Measurements from ENCODE around the gene TOGARAM1. TPM values are rescaled to one million over a fixed set of nuclear protein-coding genes. Genes with fewer than 3 reads are reported as not detected.

The TOGARAM1 gene
- polyA plus RNA-seq = 28.0 and 32.6 TPM in 2 replicates

GRCh38 chr14:44961554-44962333, at the start of gene TOGARAM1, which contains the start of gene KLHL28:
Gene TOGARAM1 (plus strand): TSS chr14:44962190. CDS start chr14:44962422, 232 bp downstream.
Gene KLHL28 (minus strand): TSS chr14:44961947. CDS start chr14:44945928, 16,019 bp downstream.

DNA sequence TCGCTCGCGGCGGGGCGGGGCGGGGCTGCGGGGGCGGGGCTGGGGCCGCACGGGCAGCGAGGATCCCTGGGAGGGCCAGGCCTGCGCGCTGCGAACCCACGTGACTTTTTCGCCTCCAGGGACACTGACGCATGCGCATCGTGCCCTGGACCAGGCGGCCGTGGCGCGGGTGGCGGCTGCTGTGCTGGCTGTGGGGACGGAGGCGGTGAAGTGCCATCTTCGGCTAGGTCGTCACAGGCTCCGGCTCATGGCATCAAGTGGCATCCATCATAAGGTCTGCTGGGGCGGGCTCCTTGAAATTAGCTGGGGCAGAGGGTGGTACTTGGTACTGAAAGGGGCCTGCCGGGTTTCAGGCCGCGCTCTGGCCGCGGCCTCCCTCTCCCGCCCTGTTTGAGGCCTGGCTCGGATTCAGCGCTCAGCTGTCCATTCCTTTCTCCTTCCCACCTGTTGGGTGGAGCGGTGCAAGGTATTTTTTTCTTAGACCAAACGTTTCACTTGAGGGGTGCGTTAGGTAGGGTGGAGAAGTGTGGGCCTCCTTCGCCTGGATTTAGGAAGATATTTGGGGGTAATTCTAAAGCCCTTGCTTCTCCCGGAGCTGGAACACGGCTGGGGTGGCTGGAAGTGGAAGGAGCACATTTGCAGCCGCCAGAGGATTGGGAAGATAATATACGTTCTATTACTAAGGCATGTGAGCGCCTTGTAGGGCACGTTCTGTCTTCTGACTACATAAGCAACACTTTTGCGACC, 122.2 kb downstream of the TOGARAM1 start, which contains the start of gene PRPF39:
PRPF39 (plus strand) TSS at position 141 of the 747 bp plus-strand sequence. CDS start 11,124 bp downstream, outside the sequence.

Other genes with a start within 250 kb of the TOGARAM1 start
- 24.1 and 36.5 TPM in 2 replicates for gene KLHL28, start 243 bp upstream of the TOGARAM1 start, polyA plus RNA-seq
- 16.0 and 18.0 TPM in 2 replicates for gene PRPF39, start 121.9 kb downstream of the TOGARAM1 start, polyA plus RNA-seq
- gene FKBP3, start 172.3 kb downstream of the TOGARAM1 start, polyA plus RNA-seq = 370 and 383 TPM in 2 replicates
- gene FANCM, start 173.7 kb downstream of the TOGARAM1 start, polyA plus RNA-seq = 7.9 and 15.7 TPM in 2 replicates

Data from Purkinje cell (primary cell).